Lower leg skin (tissue), 4 donors: ENCODE data around the gene FBLIM1. TPM values are rescaled to one million over a fixed set of nuclear protein-coding genes. Genes with fewer than 3 reads are reported as not detected.

Source experiments
- DNase-seq, 2 donors: peaks; one replicate each; pipeline ENCODE4 v3.0.0-alpha.2; 2019; ENCODE audit warnings: low spot score in 2 of 2
- H3K4me3 ChIP-seq: fragments of 200-600 bp; sonication (generic); 2 replicates; pipeline ENCODE4 v1.5.1; 2017; ENCODE audit warnings: mild to moderate bottlenecking, low read depth; ENCODE audit not compliant: poor library complexity, severe bottlenecking
- CTCF ChIP-seq, 3 donors: fragments of 450-650 bp; IDR thresholded peaks; one replicate each; pipeline ENCODE4 v1.5.1; 2016; ENCODE audit warnings: antibody characterized with exemption in 3 of 3, mild to moderate bottlenecking in 3 of 3, moderate library complexity in 2 of 3
- POLR2A ChIP-seq, 2 donors: fragments of 450-650 bp; IDR thresholded peaks; one replicate each; pipeline ENCODE4 v1.6.1; 2016 to 2017; ENCODE audit warnings: antibody characterized with exemption in 2 of 2, mild to moderate bottlenecking in 1 of 2, moderate library complexity in 1 of 2
- WGBS, 2 donors: methylation state at CpG; one replicate each; pipeline ENCODE4 v1.1.5; 2018; 5-methylcytosine and 5-hydroxymethylcytosine counted together
- intact Hi-C: fragments of 100-400 bp; cut with DNase I; formaldehyde crosslinking; loops from one replicate; pipeline ENCODE4 v1.15.0; 2023; ENCODE audit warnings: low total_unique reads
- total RNA-seq, 4 donors: library from RNA; depleted of rRNA; stranded (reverse); fragments of >200 nt; gene quantifications; one replicate each; pipeline ENCODE4 v1.1.0, GENCODE V29; 2016

FBLIM1 gene
- total RNA-seq, 4 donors from 2014 or later = 11.5 to 41.7 (median 17.7) TPM

GRCh38 chr1:15732686-15733081, 25.9 kb upstream of the FBLIM1 start:
- no peak overlapping the region for H3K4me3 ChIP-seq
- 67 to 80% methylated on average over 3 to 5 of the region's 7 CpGs for WGBS, 2 donors
- no peak for DNase-seq
- TF ChIP-seq POLR2A (IDR thresholded peaks at IDR 0.05) (no peak), CTCF (IDR thresholded peaks at IDR 0.05) (no peak)
- intact Hi-C loops = no loop called here

GRCh38 chr1:15733218-15733725, 25.3 kb upstream of the FBLIM1 start:
- TF ChIP-seq CTCF (IDR thresholded peaks at IDR 0.05) (no peak), POLR2A (IDR thresholded peaks at IDR 0.05) (no peak)
- 70 to 82% methylated on average over 10 to 11 of the region's 11 CpGs for WGBS, 2 donors
- H3K4me3 ChIP-seq = no peak overlapping the region
- intact Hi-C loops = no loop called here
- no peak for DNase-seq

GRCh38 chr1:15733726-15734226, 24.8 kb upstream of the FBLIM1 start:
- 94 to 96% methylated on average over 8 to 21 of the region's 27 CpGs for WGBS, 2 donors
- no peak for DNase-seq
- TF ChIP-seq CTCF (IDR thresholded peaks at IDR 0.05) (no peak), POLR2A (IDR thresholded peaks at IDR 0.05) (no peak)
- no peak overlapping the region for H3K4me3 ChIP-seq
- intact Hi-C loops = no loop called here

- 80 to 83% methylated on average over 13 of the region's 13 CpGs for WGBS, 2 donors
- no peak overlapping the region for H3K4me3 ChIP-seq
- TF ChIP-seq POLR2A (IDR thresholded peaks at IDR 0.05) = no peak
- TF ChIP-seq CTCF (IDR thresholded peaks at IDR 0.05) = no peak
- no peak for DNase-seq
- intact Hi-C loops = no loop called here
Observed at GRCh38 chr1:15734296-15734695, 24.3 kb upstream of the FBLIM1 start.

GRCh38 chr1:15734901-15735300, 23.7 kb upstream of the FBLIM1 start:
- no peak for DNase-seq
- no peak overlapping the region for H3K4me3 ChIP-seq
- TF ChIP-seq POLR2A (IDR thresholded peaks at IDR 0.05) (no peak), CTCF (IDR thresholded peaks at IDR 0.05) (no peak)
- 56 to 67% methylated on average over 6 to 16 of the region's 17 CpGs for WGBS, 2 donors
- intact Hi-C loops = no loop called here
